HepG2 (cell line): ENCODE data around the gene TEC.

Experiments used
- CHD4 ChIP-seq: fragments of 200-600 bp; sonication (generic); IDR thresholded peaks from 2 replicates; pipeline ENCODE4 v1.7.0; 2017; ENCODE audit warnings: mild to moderate bottlenecking, low read length, borderline replicate concordance
- ELF4 ChIP-seq: sonication (generic); formaldehyde crosslinking; IDR thresholded peaks from 2 replicates; pipeline ENCODE4 v1.5.0; 2020; ENCODE audit warnings: missing genetic modification reagents, mild to moderate bottlenecking, moderate library complexity, borderline replicate concordance
- HOXA3 ChIP-seq: sonication (generic); formaldehyde crosslinking; IDR thresholded peaks from 2 replicates; pipeline ENCODE4 v1.5.0; 2020; ENCODE audit warnings: missing genetic modification reagents
- MAZ ChIP-seq, 2 experiments: sonication (generic) in 1 of 2; formaldehyde crosslinking in 1 of 2; IDR thresholded peaks; 2 replicates each; pipeline versions ENCODE4 v1.5.0 to v1.6.1; 2012 to 2020; ENCODE audit warnings: low read depth in 2 of 2, mild to moderate bottlenecking in 2 of 2, borderline replicate concordance in 1 of 2, improper control_type of control experiment in 1 of 2, low read length in 1 of 2, missing genetic modification reagents in 1 of 2, moderate library complexity in 1 of 2
- MEIS2 ChIP-seq: sonication (generic); formaldehyde crosslinking; IDR thresholded peaks from 2 replicates; pipeline ENCODE4 v1.9.0; 2021; ENCODE audit warnings: mild to moderate bottlenecking, missing genetic modification reagents
- MXI1 ChIP-seq: IDR thresholded peaks from 3 replicates; pipeline ENCODE4 v1.6.1; 2012; ENCODE audit warnings: low read depth, low read length, inconsistent platforms, borderline replicate concordance
- RFX5 ChIP-seq: IDR thresholded peaks from 2 replicates; pipeline ENCODE4 v1.6.1; 2011; ENCODE audit warnings: low read depth, low read length, improper control_type of control experiment
- SKI ChIP-seq: fragments of 450-650 bp; IDR thresholded peaks from one replicate; pipeline ENCODE4 v1.6.1; 2018; ENCODE audit warnings: mild to moderate bottlenecking; ENCODE audit not compliant: partially characterized antibody
- SOX13 ChIP-seq, 3 experiments: fragments of 450-650 bp in 1 of 3; sonication (generic) in 1 of 3; formaldehyde crosslinking in 1 of 3; IDR thresholded peaks in 2 of 3; conservative IDR thresholded peaks in 1 of 3; 2 replicates each; pipeline versions ENCODE4 v1.5.0 to v1.6.1; 2016 to 2020; ENCODE audit warnings: antibody characterized with exemption in 1 of 3, mild to moderate bottlenecking in 1 of 3, missing compliant biosample characterization in 1 of 3, missing genetic modification reagents in 1 of 3, moderate library complexity in 1 of 3
- ZKSCAN8 ChIP-seq: IDR thresholded peaks from 2 replicates; pipeline ENCODE4 v1.6.1; 2016; ENCODE audit warnings: borderline replicate concordance, missing genetic modification reagents, missing compliant biosample characterization
- ZNF143 ChIP-seq: sonication (generic); formaldehyde crosslinking; IDR thresholded peaks from 2 replicates; pipeline ENCODE4 v1.4.0; 2020; ENCODE audit warnings: missing genetic modification reagents
- ZNF530 ChIP-seq: sonication (generic); formaldehyde crosslinking; IDR thresholded peaks from 2 replicates; pipeline ENCODE4 v1.5.0; 2020; ENCODE audit warnings: low read depth, mild to moderate bottlenecking, missing genetic modification reagents
- ZNF614 ChIP-seq: IDR thresholded peaks from 2 replicates; pipeline ENCODE4 v1.6.1; 2018; ENCODE audit warnings: missing biosample characterization, missing genetic modification reagents, inconsistent platforms, borderline replicate concordance

GRCh38 chr4:48216563-48216962 lies 53.1 kb downstream of the TEC start:
- no peak for TF ChIP-seq MEIS2 (CRISPR knock-in tag)
- no peak for TF ChIP-seq HOXA3
- TF ChIP-seq RFX5: no peak
- TF ChIP-seq ZNF614 (CRISPR knock-in tag): no peak
- no peak for TF ChIP-seq CHD4
- TF ChIP-seq SKI: no peak
- TF ChIP-seq ZKSCAN8 (CRISPR knock-in tag): no peak
- TF ChIP-seq ZNF530: no peak
- no peak for TF ChIP-seq ELF4 (CRISPR knock-in tag)
- no peak for TF ChIP-seq MAZ (IDR thresholded peaks at IDR 0.05; ENCODE audit: borderline replicate concordance, low read depth, low read length)
- no peak for TF ChIP-seq MAZ (CRISPR knock-in tag; IDR thresholded peaks at IDR 0.05; ENCODE audit: low read depth)
- no peak for TF ChIP-seq ZNF143 (CRISPR knock-in tag)
- TF ChIP-seq SOX13 (IDR thresholded peaks at IDR 0.05): no peak
- TF ChIP-seq SOX13 (CRISPR knock-in tag; conservative IDR thresholded peaks at IDR 0.05 in 1 of 2, IDR thresholded peaks at IDR 0.05 in 1 of 2): no peak
- no peak for TF ChIP-seq MXI1
